Placental pericyte (primary cell): ENCODE results near the gene CFAP92. TPM values are rescaled to one million over a fixed set of nuclear protein-coding genes. Genes with fewer than 3 reads are reported as not detected.

Experiments
- small RNA-seq: library from RNA; depleted of rRNA; stranded (forward); fragments of <200 nt; gene quantifications from one replicate; pipeline ENCODE3, GENCODE V24; 2012; ENCODE audit warnings: low replicate concordance
- total RNA-seq: library from RNA; depleted of rRNA; stranded (reverse); fragments of >200 nt; gene quantifications from 2 replicates; pipeline ENCODE4 v1.2.3, GENCODE V29; 2012

The CFAP92 gene
- total RNA-seq, result 0.14 TPM in 1 of 2 replicates, not detected in the other

GRCh38 chr3:128993461-128994172, at the start of gene CFAP92:
TSS of gene CFAP92 (minus strand) at chr3:128994076. CDS start at chr3:128993304, 772 bp downstream.

GRCh38 chr3:129001101-129001805, 7.4 kb upstream of the CFAP92 start, which contains the start of gene EFCC1:
TSS of gene EFCC1 (plus strand) at chr3:129001304. CDS start at chr3:129001629, 325 bp downstream.

GRCh38 chr3:128879125-128879969, 114.5 kb downstream of the CFAP92 start, which contains the start of gene ACAD9:
TSS of gene ACAD9 (plus strand) at chr3:128879620. CDS start at chr3:128879692, 72 bp downstream.

Small RNA genes lying within 50 kb of the gene (small RNA-seq; reads per million reads assigned to genes)
- gene AC112484.4, result not detected

Other genes with a start within 250 kb of the CFAP92 start
- 45.1 and 50.5 TPM in 2 replicates for gene ACAD9, start 114.5 kb downstream of the CFAP92 start, total RNA-seq
- gene EFCC1, start 7.2 kb upstream of the CFAP92 start, total RNA-seq, result under 0.01 and 0.86 TPM in 2 replicates
- not detected in 2 replicates for gene GP9, start 66.7 kb upstream of the CFAP92 start, total RNA-seq
- 21.4 and 38.2 TPM in 2 replicates for gene RAB43, start 127.7 kb upstream of the CFAP92 start, total RNA-seq
- gene ISY1, start 167.0 kb upstream of the CFAP92 start, total RNA-seq, result 25.8 and 25.9 TPM in 2 replicates
- 264 and 269 TPM in 2 replicates for gene CNBP, start 189.8 kb upstream of the CFAP92 start, total RNA-seq